ENCODE results near the gene LAMA2. TPM values are rescaled to one million over a fixed set of nuclear protein-coding genes. Genes with fewer than 3 reads are reported as not detected.

The LAMA2 gene
- total RNA-seq, 2 donors from 2014 or later = 3.6 to 7.5 TPM

GRCh38 chr6:129507059-129507807 is 624.3 kb downstream of the LAMA2 start:
- H3K9me3 ChIP-seq = no peaks in the 10 kb centered on the region
- intact Hi-C loops (cut with DNase I) = no loop called here
- no peaks in the 10 kb centered on the region for H3K27me3 ChIP-seq
- no peak overlapping the region for H3K4me3 ChIP-seq
- no peaks in the 10 kb centered on the region for H3K4me1 ChIP-seq
- H3K27ac ChIP-seq = no peak overlapping the region
- no peaks in the 10 kb centered on the region for H3K36me3 ChIP-seq
- H3K9ac ChIP-seq (ENCODE audit: low read depth in 2 of 2, low read length in 2 of 2) = no peak overlapping the region
- DNase-seq = no peak
- TF ChIP-seq CTCF (IDR thresholded peaks at IDR 0.05) = no peak

GRCh38 chr6:129507846-129508245 is 624.9 kb downstream of the LAMA2 start:
- no peak for DNase-seq
- no peak for TF ChIP-seq CTCF (IDR thresholded peaks at IDR 0.05)
- no peak overlapping the region for H3K9ac ChIP-seq (ENCODE audit: low read depth in 2 of 2, low read length in 2 of 2)

GRCh38 chr6:129508477-129509145 is 625.7 kb downstream of the LAMA2 start:
- Histone ChIP-seq H3K4me1 (no peaks in the 10 kb centered on the region), H3K36me3 (no peaks in the 10 kb centered on the region), H3K4me3 (no peak overlapping the region), H3K9me3 (no peaks in the 10 kb centered on the region), H3K9ac (ENCODE audit: low read depth in 2 of 2, low read length in 2 of 2) (no peak overlapping the region), H3K27ac (no peak overlapping the region), H3K27me3 (no peaks in the 10 kb centered on the region)
- TF ChIP-seq CTCF (IDR thresholded peaks at IDR 0.05) = no peak
- no peak for DNase-seq
- intact Hi-C loops (cut with DNase I) = no loop called here

More at GRCh38 chr6:129507846-129508245, 624.9 kb downstream of the LAMA2 start:
- H3K4me3 ChIP-seq = no peak overlapping the region
- no peaks in the 10 kb centered on the region for H3K9me3 ChIP-seq
- H3K4me1 ChIP-seq = no peaks in the 10 kb centered on the region
- intact Hi-C loops (cut with DNase I) = no loop called here
- H3K27ac ChIP-seq = no peak overlapping the region
- H3K27me3 ChIP-seq = no peaks in the 10 kb centered on the region
- H3K36me3 ChIP-seq = no peaks in the 10 kb centered on the region

- Histone ChIP-seq H3K9ac (ENCODE audit: low read depth in 2 of 2, low read length in 2 of 2) (no peak overlapping the region), H3K36me3 (no peaks in the 10 kb centered on the region), H3K4me1 (no peaks in the 10 kb centered on the region), H3K4me3 (no peak overlapping the region), H3K27ac (no peak overlapping the region), H3K9me3 (no peaks in the 10 kb centered on the region), H3K27me3 (no peaks in the 10 kb centered on the region)
- TF ChIP-seq CTCF (IDR thresholded peaks at IDR 0.05) = no peak
- intact Hi-C loops (cut with DNase I) = no loop called here
- no peak for DNase-seq
Measured at GRCh38 chr6:129510950-129511349, 628.0 kb downstream of the LAMA2 start.

GRCh38 chr6:129513471-129513870 is 630.5 kb downstream of the LAMA2 start:
- H3K9me3 ChIP-seq = no peaks in the 10 kb centered on the region
- no peak overlapping the region for H3K9ac ChIP-seq (ENCODE audit: low read depth in 2 of 2, low read length in 2 of 2)
- intact Hi-C loops (cut with DNase I) = no loop called here
- no peak overlapping the region for H3K27ac ChIP-seq
- no peaks in the 10 kb centered on the region for H3K27me3 ChIP-seq
- H3K4me3 ChIP-seq = no peak overlapping the region
- no peak for DNase-seq
- no peak for TF ChIP-seq CTCF (IDR thresholded peaks at IDR 0.05)
- no peaks in the 10 kb centered on the region for H3K4me1 ChIP-seq
- no peaks in the 10 kb centered on the region for H3K36me3 ChIP-seq

All from colonic mucosa (tissue), 4 donors.